ENCODE results near the gene HOXD10. TPM values are rescaled to one million over a fixed set of nuclear protein-coding genes. Genes with fewer than 3 reads are reported as not detected.
A peak's percentile ranks its signal among the peaks of the same experiment; 100 is the strongest.

HOXD10 gene
- polyA plus RNA-seq, 4 donors: 0.09 TPM; not detected in 3

GRCh38 chr2:176156807-176157498 is 40.4 kb downstream of the HOXD10 start, which contains the start of gene HOXD3:
TSS of gene HOXD3 (plus strand) at chr2:176157307. CDS start at chr2:176169115, 11,808 bp downstream.
- 3 to 9% (median 7%) methylated on average over 48 of the region's 48 CpGs for WGBS, 3 donors
- Histone ChIP-seq H3K9me3 (ENCODE audit: control insufficient read depth in 2 of 2, insufficient read depth in 1 of 2, low read depth in 1 of 2, low read length in 1 of 2) (no peaks in the 10 kb centered on the region), H3K4me1 (ENCODE audit: control insufficient read depth in 3 of 3, insufficient read depth in 2 of 3, low read depth in 1 of 3, low read length in 2 of 3) (peaks cover 0 to 6% (median 0%) of the 10 kb centered on the region in 3 donors), H3K27me3 (ENCODE audit: control insufficient read depth in 3 of 3, insufficient read depth in 3 of 3, low read length in 3 of 3) (peaks cover 6 to 95% (median 52%) of the 10 kb centered on the region in 3 donors), H3K4me3 (ENCODE audit: low read depth in 1 of 3, low read length in 3 of 3) (peak within 1 kb of the TSS in 2 of 3 donors; percentile 8 to 16), H3K27ac (ENCODE audit: low read depth in 1 of 3, low read length in 2 of 3) (peak within 1 kb of the TSS in 1 of 3 donors; percentile 24), H3K36me3 (ENCODE audit: control insufficient read depth in 3 of 3, insufficient read depth in 2 of 3, low read depth in 1 of 3, low read length in 3 of 3) (peaks cover 0 to 2% (median 0%) of the 10 kb centered on the region in 3 donors)
- FAIRE-seq (no peak), DNase-seq (no peak)

DNA sequence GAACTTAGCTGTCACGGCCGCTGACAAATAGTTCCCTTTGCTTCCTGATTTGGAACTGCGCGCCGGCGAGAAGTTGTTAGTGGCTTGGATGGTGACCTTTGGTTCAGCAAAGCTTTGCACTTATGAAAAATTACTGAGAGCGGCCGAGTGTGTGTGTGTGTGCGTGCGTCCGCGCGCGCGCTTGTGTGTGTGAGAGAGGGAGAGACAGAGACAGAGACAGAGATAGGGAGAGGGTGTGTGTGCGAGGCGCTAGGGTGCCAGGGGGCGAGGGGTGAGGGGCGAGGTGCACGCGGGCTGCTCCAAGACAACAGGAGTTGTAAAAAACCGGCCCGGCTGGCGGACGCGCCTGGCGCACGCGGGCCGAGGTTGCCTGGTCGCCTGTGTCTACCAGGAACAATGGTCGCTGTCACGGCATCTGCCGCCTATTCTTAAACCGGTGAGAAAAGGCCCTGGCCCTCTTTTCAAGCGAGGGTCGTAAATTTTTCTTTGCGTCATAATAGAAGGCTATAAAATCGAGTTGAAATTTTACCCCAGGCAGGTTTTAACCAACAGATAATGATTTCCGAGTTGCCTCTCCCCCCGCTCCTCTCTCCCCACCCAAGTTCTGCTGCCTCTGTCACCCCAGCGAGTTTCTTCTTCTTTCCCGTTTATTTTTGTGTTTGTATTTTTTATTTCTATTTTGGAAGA is 41.1 kb downstream of the HOXD10 start:
- H3K27me3 ChIP-seq (ENCODE audit: control insufficient read depth in 3 of 3, insufficient read depth in 3 of 3, low read length in 3 of 3): peaks cover 5 to 96% (median 54%) of the 10 kb centered on the region in 3 donors
- peak overlapping the region in 2 of 3 donors; percentile 8 to 16 for H3K4me3 ChIP-seq (ENCODE audit: low read depth in 1 of 3, low read length in 3 of 3)
- peak overlapping the region in 1 of 3 donors; percentile 24 for H3K27ac ChIP-seq (ENCODE audit: low read depth in 1 of 3, low read length in 2 of 3)
- no peak for FAIRE-seq
- H3K9me3 ChIP-seq (ENCODE audit: control insufficient read depth in 2 of 2, insufficient read depth in 1 of 2, low read depth in 1 of 2, low read length in 1 of 2): no peaks in the 10 kb centered on the region
- peaks cover 0 to 6% (median 0%) of the 10 kb centered on the region in 3 donors for H3K4me1 ChIP-seq (ENCODE audit: control insufficient read depth in 3 of 3, insufficient read depth in 2 of 3, low read depth in 1 of 3, low read length in 2 of 3)
- DNase-seq: peak; percentile 5 to 65
- 4 to 7% (median 7%) methylated on average over 43 of the region's 43 CpGs for WGBS, 3 donors
- H3K36me3 ChIP-seq (ENCODE audit: control insufficient read depth in 3 of 3, insufficient read depth in 2 of 3, low read depth in 1 of 3, low read length in 3 of 3): peaks cover 0 to 2% (median 0%) of the 10 kb centered on the region in 3 donors

- WGBS, 3 donors: 7 to 12% (median 10%) methylated on average over 22 of the region's 22 CpGs
- Histone ChIP-seq H3K4me1 (ENCODE audit: control insufficient read depth in 3 of 3, insufficient read depth in 2 of 3, low read depth in 1 of 3, low read length in 2 of 3) (peaks cover 0 to 6% (median 0%) of the 10 kb centered on the region in 3 donors), H3K36me3 (ENCODE audit: control insufficient read depth in 3 of 3, insufficient read depth in 2 of 3, low read depth in 1 of 3, low read length in 3 of 3) (no peaks in the 10 kb centered on the region), H3K9me3 (ENCODE audit: control insufficient read depth in 2 of 2, insufficient read depth in 1 of 2, low read depth in 1 of 2, low read length in 1 of 2) (no peaks in the 10 kb centered on the region), H3K4me3 (ENCODE audit: low read depth in 1 of 3, low read length in 3 of 3) (peak overlapping the region in 1 of 3 donors; percentile 8), H3K27me3 (ENCODE audit: control insufficient read depth in 3 of 3, insufficient read depth in 3 of 3, low read length in 3 of 3) (peaks cover 5 to 96% (median 53%) of the 10 kb centered on the region in 3 donors), H3K27ac (ENCODE audit: low read depth in 1 of 3, low read length in 2 of 3) (peak overlapping the region in 1 of 3 donors; percentile 24)
- FAIRE-seq (no peak), DNase-seq (no peak)
These were observed 41.6 kb downstream of the HOXD10 start for GRCh38 chr2:176158186-176158591.

- DNase-seq (no peak), FAIRE-seq (no peak)
- Histone ChIP-seq H3K9me3 (ENCODE audit: control insufficient read depth in 2 of 2, insufficient read depth in 1 of 2, low read depth in 1 of 2, low read length in 1 of 2) (peaks cover 0 to 2% of the 10 kb centered on the region in 2 donors), H3K27me3 (ENCODE audit: control insufficient read depth in 3 of 3, insufficient read depth in 3 of 3, low read length in 3 of 3) (peaks cover 5 to 98% (median 56%) of the 10 kb centered on the region in 3 donors), H3K27ac (ENCODE audit: low read depth in 1 of 3, low read length in 2 of 3) (no peak overlapping the region), H3K4me3 (ENCODE audit: low read depth in 1 of 3, low read length in 3 of 3) (no peak overlapping the region), H3K36me3 (ENCODE audit: control insufficient read depth in 3 of 3, insufficient read depth in 2 of 3, low read depth in 1 of 3, low read length in 3 of 3) (no peaks in the 10 kb centered on the region), H3K4me1 (ENCODE audit: control insufficient read depth in 3 of 3, insufficient read depth in 2 of 3, low read depth in 1 of 3, low read length in 2 of 3) (peaks cover 0 to 6% (median 0%) of the 10 kb centered on the region in 3 donors)
- WGBS, 3 donors: 7 to 17% (median 12%) methylated on average over 39 of the region's 39 CpGs
These were observed 42.5 kb downstream of the HOXD10 start for GRCh38 chr2:176158855-176159662.

- Histone ChIP-seq H3K27ac (ENCODE audit: low read depth in 1 of 3, low read length in 2 of 3) (no peak overlapping the region), H3K36me3 (ENCODE audit: control insufficient read depth in 3 of 3, insufficient read depth in 2 of 3, low read depth in 1 of 3, low read length in 3 of 3) (no peaks in the 10 kb centered on the region), H3K4me3 (ENCODE audit: low read depth in 1 of 3, low read length in 3 of 3) (no peak overlapping the region), H3K9me3 (ENCODE audit: control insufficient read depth in 2 of 2, insufficient read depth in 1 of 2, low read depth in 1 of 2, low read length in 1 of 2) (peaks cover 0 to 2% of the 10 kb centered on the region in 2 donors), H3K27me3 (ENCODE audit: control insufficient read depth in 3 of 3, insufficient read depth in 3 of 3, low read length in 3 of 3) (peaks cover 5 to 98% (median 61%) of the 10 kb centered on the region in 3 donors), H3K4me1 (ENCODE audit: control insufficient read depth in 3 of 3, insufficient read depth in 2 of 3, low read depth in 1 of 3, low read length in 2 of 3) (peaks cover 0 to 9% (median 0%) of the 10 kb centered on the region in 3 donors)
- 6 to 12% (median 10%) methylated on average over 41 to 44 of the region's 44 CpGs for WGBS, 3 donors
- FAIRE-seq: no peak
- DNase-seq: no peak
These were observed 43.2 kb downstream of the HOXD10 start for GRCh38 chr2:176159663-176160250.

GRCh38 chr2:176160251-176160985 is 43.8 kb downstream of the HOXD10 start:
- Histone ChIP-seq H3K27me3 (ENCODE audit: control insufficient read depth in 3 of 3, insufficient read depth in 3 of 3, low read length in 3 of 3) (peaks cover 5 to 98% (median 64%) of the 10 kb centered on the region in 3 donors), H3K27ac (ENCODE audit: low read depth in 1 of 3, low read length in 2 of 3) (no peak overlapping the region), H3K4me1 (ENCODE audit: control insufficient read depth in 3 of 3, insufficient read depth in 2 of 3, low read depth in 1 of 3, low read length in 2 of 3) (peaks cover 0 to 12% (median 0%) of the 10 kb centered on the region in 3 donors), H3K9me3 (ENCODE audit: control insufficient read depth in 2 of 2, insufficient read depth in 1 of 2, low read depth in 1 of 2, low read length in 1 of 2) (peaks cover 0 to 2% of the 10 kb centered on the region in 2 donors), H3K4me3 (ENCODE audit: low read depth in 1 of 3, low read length in 3 of 3) (no peak overlapping the region), H3K36me3 (ENCODE audit: control insufficient read depth in 3 of 3, insufficient read depth in 2 of 3, low read depth in 1 of 3, low read length in 3 of 3) (no peaks in the 10 kb centered on the region)
- DNase-seq (no peak), FAIRE-seq (no peak)
- 14 to 20% (median 17%) methylated on average over 49 to 50 of the region's 50 CpGs for WGBS, 3 donors

GRCh38 chr2:176160986-176161824 is 44.6 kb downstream of the HOXD10 start:
- H3K4me1 ChIP-seq (ENCODE audit: control insufficient read depth in 3 of 3, insufficient read depth in 2 of 3, low read depth in 1 of 3, low read length in 2 of 3): peaks cover 0 to 12% (median 0%) of the 10 kb centered on the region in 3 donors
- peaks cover 0 to 2% of the 10 kb centered on the region in 2 donors for H3K9me3 ChIP-seq (ENCODE audit: control insufficient read depth in 2 of 2, insufficient read depth in 1 of 2, low read depth in 1 of 2, low read length in 1 of 2)
- peaks cover 5 to 100% (median 63%) of the 10 kb centered on the region in 3 donors for H3K27me3 ChIP-seq (ENCODE audit: control insufficient read depth in 3 of 3, insufficient read depth in 3 of 3, low read length in 3 of 3)
- H3K27ac ChIP-seq (ENCODE audit: low read depth in 1 of 3, low read length in 2 of 3): no peak overlapping the region
- 18 to 21% (median 20%) methylated on average over 22 of the region's 22 CpGs for WGBS, 3 donors
- no peak for DNase-seq
- H3K36me3 ChIP-seq (ENCODE audit: control insufficient read depth in 3 of 3, insufficient read depth in 2 of 3, low read depth in 1 of 3, low read length in 3 of 3): no peaks in the 10 kb centered on the region
- FAIRE-seq: no peak
- H3K4me3 ChIP-seq (ENCODE audit: low read depth in 1 of 3, low read length in 3 of 3): no peak overlapping the region
